Nasal cavity respiratory epithelium epithelial cell of viscerocranial mucosa (primary cell): Measurements from ENCODE around the gene CYBRD1. TPM values are rescaled to one million over a fixed set of nuclear protein-coding genes. Genes with fewer than 3 reads are reported as not detected.

Source experiments
- total RNA-seq: library from RNA; depleted of rRNA; stranded (reverse); fragments of >200 nt; gene quantifications from 2 replicates; pipeline ENCODE4 v1.2.3, GENCODE V29; 2014

CYBRD1 gene
- 8.9 and 33.0 TPM in 2 replicates for total RNA-seq

GRCh38 chr2:171522052-171522787 lies at the start of gene CYBRD1:
CYBRD1 (plus strand) TSS chr2:171522474; CDS start chr2:171522546, 72 bp downstream.

Other genes with a start within 250 kb of the CYBRD1 start
- 31.8 and 43.6 TPM in 2 replicates for gene METTL8, start 88.5 kb upstream of the CYBRD1 start, total RNA-seq
- gene DCAF17, start 88.2 kb upstream of the CYBRD1 start, total RNA-seq: 31.1 and 34.7 TPM in 2 replicates
- gene DYNC1I2, start 165.0 kb downstream of the CYBRD1 start, total RNA-seq: 81.7 and 145 TPM in 2 replicates